NCI-H2107 treated with DMSO at 0.1 percent for 48 hours (cell line): Measurements from ENCODE around the gene BRD3OS.

ENCODE experiments used
- DNase-seq: peaks from one replicate; lab custom pipeline; 2025; ENCODE audit not compliant: unreplicated experiment; lab: John Stamatoyannopoulos, UW

BRD3OS gene

GRCh38 chr9:134024828-134025605 lies at the start of gene BRD3OS:
TSS of gene BRD3OS (plus strand) at chr9:134025481. CDS start at chr9:134026748, 1,267 bp downstream.
- peak; percentile 76 for DNase-seq

GRCh38 chr9:133975511-133975910 lies 49.8 kb upstream of the BRD3OS start:
- DNase-seq = no peak

- no peak for DNase-seq
These were observed 49.0 kb upstream of the BRD3OS start for GRCh38 chr9:133976191-133976861.

GRCh38 chr9:133976887-133977286 lies 48.4 kb upstream of the BRD3OS start:
- DNase-seq = no peak

GRCh38 chr9:133977421-133978201 lies 47.7 kb upstream of the BRD3OS start:
- no peak for DNase-seq

GRCh38 chr9:133978226-133978898 lies 46.9 kb upstream of the BRD3OS start:
- no peak for DNase-seq

- DNase-seq = no peak
These were observed 46.4 kb upstream of the BRD3OS start for GRCh38 chr9:133978899-133979272.

- DNase-seq = no peak
These were observed 45.9 kb upstream of the BRD3OS start for GRCh38 chr9:133979273-133979920.

- DNase-seq = no peak
These were observed 45.1 kb upstream of the BRD3OS start for GRCh38 chr9:133979921-133980863.

GRCh38 chr9:133980864-133981588 lies 44.3 kb upstream of the BRD3OS start:
- no peak for DNase-seq

- DNase-seq = no peak
These were observed 43.7 kb upstream of the BRD3OS start for GRCh38 chr9:133981589-133981957.

GRCh38 chr9:133981958-133982681 lies 43.2 kb upstream of the BRD3OS start:
- DNase-seq = no peak

- DNase-seq = no peak
These were observed 42.1 kb upstream of the BRD3OS start for GRCh38 chr9:133982971-133983720.

GRCh38 chr9:133986061-133986460 lies 39.2 kb upstream of the BRD3OS start:
- DNase-seq = no peak

- no peak for DNase-seq
These were observed 38.4 kb upstream of the BRD3OS start for GRCh38 chr9:133986774-133987445.

GRCh38 chr9:133987446-133987788 lies 37.9 kb upstream of the BRD3OS start:
- no peak for DNase-seq
